Amygdala (tissue), 56 donors: ENCODE measurements around the gene RS1.

Source experiments
- DNase-seq, 56 donors: peaks; one replicate each; lab custom pipeline; 2025; lab: John Stamatoyannopoulos, UW

Gene RS1

GRCh38 chrX:18613930-18614639 lies 57.8 kb downstream of the RS1 start:
- no peak for DNase-seq

- no peak for DNase-seq
Observed at GRCh38 chrX:18607966-18608365, 63.9 kb downstream of the RS1 start.

- no peak for DNase-seq
Observed at GRCh38 chrX:18598413-18598812, 73.5 kb downstream of the RS1 start.

GRCh38 chrX:18596096-18596495 lies 75.8 kb downstream of the RS1 start:
- no peak for DNase-seq

GRCh38 chrX:18594079-18594478 lies 77.8 kb downstream of the RS1 start:
- no peak for DNase-seq

- DNase-seq, result no peak
Observed at GRCh38 chrX:18591834-18592233, 80.1 kb downstream of the RS1 start.
